DOHH2 (cell line): ENCODE results near the gene POC1B.

ENCODE experiments used
- H3F3A ChIP-seq: fragments of 200-600 bp; sonication (generic), shearing (Covaris generic); 2 replicates; pipeline ENCODE4 v1.6.0; 2016; ENCODE audit warnings: antibody characterized with exemption, mild to moderate bottlenecking; ENCODE audit not compliant: control insufficient read depth, insufficient read depth
- H3K27ac ChIP-seq: fragments of 200-600 bp; sonication (generic); 2 replicates; pipeline ENCODE4 v1.5.1; 2014; ENCODE audit warnings: low read depth, mild to moderate bottlenecking, low read length, moderate library complexity
- H3K27me3 ChIP-seq: fragments of 200-600 bp; sonication (generic); 2 replicates; pipeline ENCODE4 v1.6.1; 2014; ENCODE audit warnings: mild to moderate bottlenecking, low read length, mixed read lengths; ENCODE audit not compliant: control insufficient read depth
- H3K36me3 ChIP-seq: fragments of 200-600 bp; sonication (generic); 2 replicates; pipeline ENCODE4 v1.6.1; 2014; ENCODE audit warnings: mild to moderate bottlenecking, low read length, moderate library complexity, mixed read lengths; ENCODE audit not compliant: control insufficient read depth
- H3K4me1 ChIP-seq: fragments of 200-600 bp; sonication (generic); 2 replicates; pipeline ENCODE4 v1.6.1; 2014; ENCODE audit warnings: mild to moderate bottlenecking, low read length, mixed read lengths; ENCODE audit not compliant: control insufficient read depth
- H3K4me2 ChIP-seq: fragments of 200-600 bp; sonication (generic); 2 replicates; pipeline ENCODE4 v1.6.0; 2014; ENCODE audit warnings: mild to moderate bottlenecking, low read length, moderate library complexity
- H3K4me3 ChIP-seq: fragments of 200-600 bp; sonication (generic); 2 replicates; pipeline ENCODE4 v1.5.1; 2014; ENCODE audit warnings: mild to moderate bottlenecking, low read length, mixed read lengths
- H3K79me2 ChIP-seq: fragments of 200-600 bp; sonication (generic); 2 replicates; pipeline ENCODE4 v1.6.1; 2014; ENCODE audit warnings: mild to moderate bottlenecking, low read length, mixed read lengths; ENCODE audit not compliant: control insufficient read depth
- H3K9me2 ChIP-seq: fragments of 200-600 bp; sonication (generic); replicated peaks from 2 replicates; pipeline ENCODE4 v1.6.1; 2014; ENCODE audit warnings: mild to moderate bottlenecking, low read length, mixed read lengths; ENCODE audit not compliant: control insufficient read depth
- H3K9me3 ChIP-seq: fragments of 200-600 bp; sonication (generic); 2 replicates; pipeline ENCODE4 v1.6.1; 2014; ENCODE audit warnings: antibody characterized with exemption, low read length, mixed read lengths; ENCODE audit not compliant: control insufficient read depth, insufficient read depth
- H4K20me1 ChIP-seq: fragments of 200-600 bp; sonication (generic); 2 replicates; pipeline ENCODE4 v1.6.0; 2014; ENCODE audit warnings: low read depth, mild to moderate bottlenecking, antibody characterized with exemption, low read length, moderate library complexity; ENCODE audit not compliant: control insufficient read depth, insufficient read depth
- CTCF ChIP-seq: fragments of 200-600 bp; sonication (generic); IDR thresholded peaks from one replicate; pipeline ENCODE4 v1.5.1; 2014; ENCODE audit warnings: antibody characterized with exemption, mild to moderate bottlenecking, low read depth, low read length; ENCODE audit not compliant: poor library complexity, severe bottlenecking
- EZH2phosphoT487 ChIP-seq: fragments of 200-600 bp; sonication (generic); IDR thresholded peaks from 2 replicates; pipeline ENCODE4 v1.6.1; 2017; ENCODE audit warnings: borderline replicate concordance, mild to moderate bottlenecking, antibody characterized with exemption, low read length, moderate library complexity, mixed read lengths

POC1B gene

GRCh38 chr12:89379148-89379838 lies 146.6 kb downstream of the POC1B start:
- Histone ChIP-seq H3K4me1 (no peaks in the 10 kb centered on the region), H3K79me2 (no peaks in the 10 kb centered on the region), H3K9me3 (no peaks in the 10 kb centered on the region), H3K36me3 (no peaks in the 10 kb centered on the region), H3K4me2 (no peak overlapping the region), H3K4me3 (no peak overlapping the region), H3K9me2 (no peaks in the 10 kb centered on the region), H3F3A (no peaks in the 10 kb centered on the region), H4K20me1 (no peaks in the 10 kb centered on the region), H3K27me3 (peaks cover 12% of the 10 kb centered on the region), H3K27ac (no peak overlapping the region)
- TF ChIP-seq CTCF (no peak), EZH2phosphoT487 (no peak)

GRCh38 chr12:89376844-89377243 lies 149.0 kb downstream of the POC1B start:
- Histone ChIP-seq H3K4me1 (no peaks in the 10 kb centered on the region), H3F3A (no peaks in the 10 kb centered on the region), H3K27ac (no peak overlapping the region), H3K4me2 (no peak overlapping the region), H3K79me2 (no peaks in the 10 kb centered on the region), H3K9me2 (no peaks in the 10 kb centered on the region), H3K27me3 (peaks cover 3% of the 10 kb centered on the region), H4K20me1 (no peaks in the 10 kb centered on the region), H3K36me3 (no peaks in the 10 kb centered on the region), H3K4me3 (no peak overlapping the region), H3K9me3 (no peaks in the 10 kb centered on the region)
- TF ChIP-seq CTCF (no peak), EZH2phosphoT487 (no peak)

- H4K20me1 ChIP-seq, result no peaks in the 10 kb centered on the region
- H3K27ac ChIP-seq, result no peak overlapping the region
- no peaks in the 10 kb centered on the region for H3K4me1 ChIP-seq
Observed at GRCh38 chr12:89376202-89376529, 149.7 kb downstream of the POC1B start.

More at GRCh38 chr12:89376202-89376529, 149.7 kb downstream of the POC1B start:
- Histone ChIP-seq H3K9me3 (no peaks in the 10 kb centered on the region), H3K9me2 (no peaks in the 10 kb centered on the region), H3K4me3 (no peak overlapping the region), H3F3A (no peaks in the 10 kb centered on the region), H3K27me3 (peaks cover 3% of the 10 kb centered on the region), H3K36me3 (no peaks in the 10 kb centered on the region), H3K4me2 (no peak overlapping the region), H3K79me2 (no peaks in the 10 kb centered on the region)
- no peak for TF ChIP-seq CTCF
- no peak for TF ChIP-seq EZH2phosphoT487
